ENCODE measurements around the gene EML6.

Gene EML6

DNA sequence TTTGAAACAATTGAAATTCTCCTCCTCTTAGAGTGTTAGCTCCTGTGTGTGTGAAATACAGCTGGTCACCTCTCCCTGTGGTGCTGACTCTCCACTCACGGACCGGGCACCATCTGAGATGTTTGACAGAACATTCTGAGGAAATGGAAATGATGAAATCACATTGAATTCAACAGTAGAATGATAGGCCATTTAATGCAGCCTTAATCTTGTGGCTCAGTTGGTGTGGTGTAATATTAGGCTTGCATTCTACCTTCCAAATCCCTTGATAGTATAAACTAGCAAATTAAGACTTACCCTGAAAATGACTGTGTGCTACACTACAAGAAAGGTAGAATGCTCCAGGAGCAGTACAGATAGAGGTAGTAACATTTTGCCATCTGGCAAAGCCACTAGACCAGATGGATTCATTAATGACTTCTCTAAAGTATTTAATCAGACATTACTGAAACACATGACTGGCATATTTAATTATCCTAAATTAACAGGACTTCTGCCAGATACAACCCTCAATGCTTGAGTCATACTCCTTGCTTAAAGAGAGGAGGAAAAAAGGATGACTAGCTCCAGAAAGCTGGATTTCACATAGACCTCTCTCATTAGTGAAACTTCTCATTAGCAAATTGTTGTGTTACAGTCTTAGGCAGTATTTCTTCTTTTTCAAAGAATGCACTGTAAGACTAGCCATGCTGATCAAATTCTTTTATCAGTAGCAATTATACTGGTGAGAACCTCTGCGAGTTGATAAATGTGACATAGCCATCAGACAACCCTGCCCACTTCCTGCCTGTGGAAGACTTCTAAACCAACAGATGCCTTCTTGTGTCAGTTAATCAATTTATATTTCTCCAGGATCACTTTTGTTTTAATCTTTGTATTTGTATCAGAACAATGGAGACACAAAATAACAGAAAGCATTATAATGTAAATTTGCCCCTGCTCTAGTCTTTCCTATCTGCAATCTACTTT lies 80.6 kb downstream of the EML6 start:
- Histone ChIP-seq H3K27me3 (ENCODE audit: insufficient read depth, low read length) (no peaks in the 10 kb centered on the region), H3K4me3 (ENCODE audit: low read length) (no peak overlapping the region), H3K36me3 (ENCODE audit: insufficient read depth, low read length) (no peaks in the 10 kb centered on the region), H3K9me3 (ENCODE audit: low read length) (no peaks in the 10 kb centered on the region), H3K4me1 (ENCODE audit: insufficient read depth, low read length) (peaks cover 19% of the 10 kb centered on the region), H2AFZ (ENCODE audit: low read depth, low read length) (no peak overlapping the region)

DNA sequence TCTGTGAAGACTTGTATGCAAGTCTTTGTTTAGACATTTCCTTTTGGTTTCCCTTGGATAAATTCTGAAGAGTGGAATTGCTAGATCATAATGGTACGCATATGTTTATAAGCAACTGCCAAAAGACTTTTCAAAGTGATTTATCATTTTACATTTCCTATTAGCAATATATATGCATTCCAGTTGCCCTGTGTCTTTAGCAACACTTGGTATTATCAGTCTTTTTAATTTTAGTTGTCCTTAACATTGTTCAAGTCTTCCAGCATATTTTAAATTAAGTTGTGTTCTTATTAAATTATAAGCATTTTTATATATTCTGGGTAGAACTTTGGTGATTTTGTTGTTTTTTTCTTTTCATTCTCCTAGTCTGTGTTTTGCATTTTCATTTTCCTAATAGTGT lies 81.8 kb downstream of the EML6 start:
- Histone ChIP-seq H2AFZ (ENCODE audit: low read depth, low read length) (no peak overlapping the region), H3K27me3 (ENCODE audit: insufficient read depth, low read length) (no peaks in the 10 kb centered on the region), H3K9me3 (ENCODE audit: low read length) (no peaks in the 10 kb centered on the region), H3K4me1 (ENCODE audit: insufficient read depth, low read length) (peaks cover 25% of the 10 kb centered on the region), H3K36me3 (ENCODE audit: insufficient read depth, low read length) (no peaks in the 10 kb centered on the region), H3K4me3 (ENCODE audit: low read length) (no peak overlapping the region)

DNA sequence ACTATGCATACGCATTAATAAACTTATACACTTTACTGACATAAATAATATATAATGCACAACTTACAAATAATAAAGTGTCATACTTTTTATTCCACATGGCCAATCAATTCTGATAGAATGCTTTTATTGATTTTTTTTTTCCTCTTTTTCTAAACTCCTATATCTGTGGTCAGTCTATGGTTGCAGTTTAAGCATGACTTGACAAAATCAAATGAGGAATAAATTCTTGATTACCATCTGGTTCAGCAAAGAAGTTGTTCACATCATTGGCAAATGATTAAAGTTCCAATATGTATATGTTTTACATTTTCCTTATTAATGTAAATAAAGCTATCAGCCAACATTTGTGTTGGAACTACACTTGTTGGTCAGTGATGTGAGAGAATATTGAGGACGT lies 83.5 kb downstream of the EML6 start:
- no peaks in the 10 kb centered on the region for H3K27me3 ChIP-seq (ENCODE audit: insufficient read depth, low read length)
- no peaks in the 10 kb centered on the region for H3K36me3 ChIP-seq (ENCODE audit: insufficient read depth, low read length)
- H3K9me3 ChIP-seq (ENCODE audit: low read length), result no peaks in the 10 kb centered on the region
- H2AFZ ChIP-seq (ENCODE audit: low read depth, low read length), result no peak overlapping the region
- H3K4me1 ChIP-seq (ENCODE audit: insufficient read depth, low read length), result peaks cover 20% of the 10 kb centered on the region
- H3K4me3 ChIP-seq (ENCODE audit: low read length), result no peak overlapping the region

DNA sequence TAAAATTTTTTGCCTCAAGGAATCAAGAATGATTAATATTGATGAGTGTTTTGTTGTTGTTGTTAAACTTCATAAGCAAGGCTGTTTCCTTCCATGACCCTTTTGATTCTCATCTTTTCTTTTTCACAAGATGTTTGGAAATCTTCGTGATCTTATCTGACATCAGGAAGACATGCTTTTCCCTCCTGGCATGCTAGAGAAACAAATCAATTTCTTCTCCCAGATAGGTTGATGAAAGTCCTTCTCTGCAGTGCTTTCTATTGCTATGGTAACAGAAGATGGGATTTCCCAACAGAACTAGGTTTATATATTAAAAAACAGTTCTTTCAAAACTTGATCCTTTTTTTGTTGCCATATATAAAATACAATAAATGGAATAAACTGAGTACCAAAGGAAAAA lies 85.2 kb downstream of the EML6 start:
- no peaks in the 10 kb centered on the region for H3K36me3 ChIP-seq (ENCODE audit: insufficient read depth, low read length)
- peaks cover 20% of the 10 kb centered on the region for H3K4me1 ChIP-seq (ENCODE audit: insufficient read depth, low read length)
- no peaks in the 10 kb centered on the region for H3K27me3 ChIP-seq (ENCODE audit: insufficient read depth, low read length)

DNA sequence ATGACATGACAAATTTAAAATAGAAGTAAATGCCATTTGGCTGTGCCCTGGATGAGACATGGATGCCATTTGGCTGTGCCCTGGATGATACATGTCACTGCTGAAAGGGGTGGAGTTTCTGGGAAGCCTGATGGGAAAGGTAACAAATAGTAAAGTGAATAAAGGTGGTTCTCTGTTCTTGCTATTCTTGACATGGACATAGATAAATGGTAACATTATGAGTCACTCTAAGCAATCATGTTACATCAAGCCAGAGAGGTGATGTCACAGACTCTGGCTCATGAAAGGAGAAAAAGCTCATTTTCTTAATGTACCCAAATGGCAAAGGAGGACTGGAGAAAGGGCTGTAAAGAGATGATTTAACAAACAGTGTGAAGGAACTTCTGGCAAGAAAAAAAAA lies 86.4 kb downstream of the EML6 start:
- Histone ChIP-seq H3K36me3 (ENCODE audit: insufficient read depth, low read length) (no peaks in the 10 kb centered on the region), H2AFZ (ENCODE audit: low read depth, low read length) (no peak overlapping the region), H3K4me3 (ENCODE audit: low read length) (no peak overlapping the region), H3K27me3 (ENCODE audit: insufficient read depth, low read length) (no peaks in the 10 kb centered on the region), H3K4me1 (ENCODE audit: insufficient read depth, low read length) (peaks cover 28% of the 10 kb centered on the region), H3K9me3 (ENCODE audit: low read length) (no peaks in the 10 kb centered on the region)

More for the DNA sequence above, 85.2 kb downstream of the EML6 start:
- Histone ChIP-seq H2AFZ (ENCODE audit: low read depth, low read length) (no peak overlapping the region), H3K9me3 (ENCODE audit: low read length) (no peaks in the 10 kb centered on the region), H3K4me3 (ENCODE audit: low read length) (no peak overlapping the region)

DNA sequence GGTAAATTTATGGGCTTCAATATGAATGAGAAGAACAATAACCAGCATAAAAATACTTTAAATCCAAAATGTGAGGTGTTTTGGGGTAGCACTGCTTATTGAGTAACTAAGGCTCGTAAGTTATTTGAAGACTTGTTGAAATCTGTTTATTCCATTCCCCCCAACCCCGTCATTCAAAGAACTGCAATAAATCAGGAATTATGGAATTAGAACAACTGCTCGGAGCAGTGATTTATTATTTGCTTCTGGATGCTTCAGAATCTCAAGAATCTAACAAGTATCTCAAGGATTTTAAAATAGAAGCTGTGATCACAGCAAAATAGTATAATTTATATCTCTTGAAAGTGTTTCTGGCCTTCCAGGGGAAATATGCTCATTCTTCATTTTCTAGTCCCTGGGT lies 86.8 kb downstream of the EML6 start:
- Histone ChIP-seq H3K9me3 (ENCODE audit: low read length) (no peaks in the 10 kb centered on the region), H3K27me3 (ENCODE audit: insufficient read depth, low read length) (no peaks in the 10 kb centered on the region), H3K36me3 (ENCODE audit: insufficient read depth, low read length) (no peaks in the 10 kb centered on the region), H3K4me1 (ENCODE audit: insufficient read depth, low read length) (peaks cover 32% of the 10 kb centered on the region), H2AFZ (ENCODE audit: low read depth, low read length) (no peak overlapping the region), H3K4me3 (ENCODE audit: low read length) (no peak overlapping the region)

DNA sequence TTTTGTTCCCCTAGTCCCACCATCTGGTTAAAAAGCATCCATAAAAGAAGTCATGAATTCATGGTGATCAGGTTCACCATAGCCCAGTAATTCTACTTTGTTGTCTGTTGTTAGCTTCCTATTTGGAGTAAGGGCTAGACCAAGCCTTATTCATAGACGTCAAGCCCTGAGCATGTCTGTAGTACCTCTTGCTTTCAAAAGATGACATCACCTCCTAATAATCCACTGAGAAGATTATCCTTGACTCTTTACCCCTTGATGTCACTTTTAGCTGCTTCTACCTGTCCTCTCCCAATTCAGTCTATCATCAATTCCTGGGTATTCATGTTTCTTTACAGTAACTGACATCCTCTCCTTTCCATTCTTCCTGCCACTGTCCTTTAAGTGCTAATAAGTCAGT lies 90.1 kb downstream of the EML6 start:
- H3K4me1 ChIP-seq (ENCODE audit: insufficient read depth, low read length), result peaks cover 29% of the 10 kb centered on the region
- no peaks in the 10 kb centered on the region for H3K36me3 ChIP-seq (ENCODE audit: insufficient read depth, low read length)
- no peaks in the 10 kb centered on the region for H3K9me3 ChIP-seq (ENCODE audit: low read length)
- no peak overlapping the region for H3K4me3 ChIP-seq (ENCODE audit: low read length)
- no peaks in the 10 kb centered on the region for H3K27me3 ChIP-seq (ENCODE audit: insufficient read depth, low read length)
- H2AFZ ChIP-seq (ENCODE audit: low read depth, low read length), result no peak overlapping the region

DNA sequence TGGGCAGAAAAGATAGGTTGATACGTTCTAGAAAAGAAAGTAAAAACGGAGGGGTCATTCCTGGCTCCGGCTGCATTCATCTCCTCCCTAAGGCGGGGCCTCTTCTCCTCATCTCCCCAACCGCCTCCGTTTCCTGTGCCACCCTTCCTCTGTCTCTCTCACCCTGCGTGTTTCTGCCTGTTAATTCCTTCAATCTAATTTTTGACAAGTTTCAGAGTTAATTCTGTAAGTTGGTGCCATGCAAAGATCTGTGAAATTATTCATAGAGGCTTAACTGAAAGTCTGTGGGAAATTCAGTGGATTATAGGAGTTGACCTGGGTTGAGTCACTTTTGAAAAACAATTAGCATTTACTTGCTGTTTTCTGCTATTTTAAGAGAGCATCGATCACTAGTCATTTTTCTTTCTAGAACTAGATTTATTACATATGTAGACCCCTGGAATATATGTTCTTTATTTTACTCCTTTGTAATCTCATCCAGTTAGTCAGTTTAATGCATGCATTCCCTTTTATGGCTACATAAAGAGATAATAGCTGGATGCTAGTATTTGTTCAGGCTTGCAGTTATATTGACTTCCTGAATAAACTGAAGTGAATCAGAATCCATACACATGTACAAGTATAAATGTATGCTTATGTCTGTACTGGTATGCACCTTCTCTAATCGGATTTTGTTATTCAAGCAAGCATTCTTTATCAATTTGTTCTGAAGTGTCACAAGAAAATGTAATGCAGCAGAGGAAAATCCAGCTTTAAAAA lies 91.1 kb downstream of the EML6 start:
- H3K9me3 ChIP-seq (ENCODE audit: low read length), result no peaks in the 10 kb centered on the region
- peak overlapping the region; percentile 43 for H2AFZ ChIP-seq (ENCODE audit: low read depth, low read length)
- no peak overlapping the region for H3K4me3 ChIP-seq (ENCODE audit: low read length)
- no peaks in the 10 kb centered on the region for H3K36me3 ChIP-seq (ENCODE audit: insufficient read depth, low read length)
- no peaks in the 10 kb centered on the region for H3K27me3 ChIP-seq (ENCODE audit: insufficient read depth, low read length)
- peaks cover 20% of the 10 kb centered on the region for H3K4me1 ChIP-seq (ENCODE audit: insufficient read depth, low read length)

DNA sequence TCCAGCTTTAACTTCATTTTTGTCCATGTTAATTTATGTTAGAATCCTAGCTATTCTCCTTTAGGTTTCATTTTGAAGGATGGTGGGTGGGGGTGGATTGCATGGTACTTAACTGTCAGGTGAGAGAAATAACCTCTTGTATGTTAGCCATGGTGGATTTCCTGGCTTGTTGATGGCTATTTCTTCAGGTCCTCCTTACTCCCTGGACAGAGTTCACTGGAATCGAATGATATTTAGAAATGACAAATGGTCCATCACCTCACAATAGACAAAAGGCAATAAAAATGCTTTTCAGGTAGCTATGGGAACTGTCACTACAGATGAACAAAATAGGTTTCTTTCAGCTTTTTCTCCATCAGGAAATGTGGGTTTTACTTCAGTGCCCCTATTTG lies 91.7 kb downstream of the EML6 start:
- no peaks in the 10 kb centered on the region for H3K27me3 ChIP-seq (ENCODE audit: insufficient read depth, low read length)
- no peaks in the 10 kb centered on the region for H3K36me3 ChIP-seq (ENCODE audit: insufficient read depth, low read length)
- H3K4me3 ChIP-seq (ENCODE audit: low read length), result no peak overlapping the region
- H3K9me3 ChIP-seq (ENCODE audit: low read length), result no peaks in the 10 kb centered on the region
- H2AFZ ChIP-seq (ENCODE audit: low read depth, low read length), result peak overlapping the region; percentile 24
- peaks cover 18% of the 10 kb centered on the region for H3K4me1 ChIP-seq (ENCODE audit: insufficient read depth, low read length)

DNA sequence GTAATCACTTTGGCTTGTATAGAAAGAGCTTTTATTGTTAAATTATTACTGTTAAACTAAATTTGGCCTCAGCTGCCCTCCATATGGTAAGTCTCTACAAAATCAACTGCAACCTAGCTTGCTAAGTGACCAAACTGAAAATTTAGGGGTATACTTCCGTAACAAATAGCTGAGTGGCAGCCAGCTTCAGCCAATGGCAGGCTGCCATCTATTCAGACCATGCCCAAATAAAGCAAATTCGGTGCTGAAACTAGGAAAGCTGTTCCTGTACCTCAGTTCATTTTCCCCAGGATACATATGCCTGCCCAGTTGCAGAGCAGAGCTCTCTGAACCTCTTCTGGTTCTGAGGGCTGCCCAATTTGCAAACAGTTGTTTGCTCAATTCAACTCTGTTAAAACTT lies 94.8 kb downstream of the EML6 start:
- peaks cover 18% of the 10 kb centered on the region for H3K4me1 ChIP-seq (ENCODE audit: insufficient read depth, low read length)
- no peaks in the 10 kb centered on the region for H3K27me3 ChIP-seq (ENCODE audit: insufficient read depth, low read length)
- H3K4me3 ChIP-seq (ENCODE audit: low read length), result no peak overlapping the region
- H2AFZ ChIP-seq (ENCODE audit: low read depth, low read length), result no peak overlapping the region
- no peaks in the 10 kb centered on the region for H3K36me3 ChIP-seq (ENCODE audit: insufficient read depth, low read length)
- no peaks in the 10 kb centered on the region for H3K9me3 ChIP-seq (ENCODE audit: low read length)

DNA sequence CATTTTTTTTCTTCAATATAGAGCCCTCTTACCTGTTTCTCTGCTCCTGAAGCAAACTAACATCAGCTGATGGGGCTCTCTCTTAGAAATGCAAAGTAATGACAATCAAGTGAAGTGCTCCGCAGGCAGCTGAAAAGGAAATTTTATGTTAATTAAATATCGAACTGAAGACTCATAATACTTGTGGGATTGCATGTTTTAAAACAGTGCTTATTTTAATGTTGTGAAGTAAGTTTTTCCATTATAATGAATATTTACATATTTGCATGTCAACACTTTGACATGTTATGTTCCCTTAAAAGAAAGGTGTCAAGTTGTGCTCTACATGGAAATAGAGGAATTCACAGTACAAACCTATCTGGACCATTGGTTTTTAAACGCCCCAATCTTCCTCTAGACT lies 97.1 kb downstream of the EML6 start:
- Histone ChIP-seq H3K4me1 (ENCODE audit: insufficient read depth, low read length) (peaks cover 3% of the 10 kb centered on the region), H3K27me3 (ENCODE audit: insufficient read depth, low read length) (no peaks in the 10 kb centered on the region), H3K9me3 (ENCODE audit: low read length) (no peaks in the 10 kb centered on the region), H2AFZ (ENCODE audit: low read depth, low read length) (no peak overlapping the region), H3K4me3 (ENCODE audit: low read length) (no peak overlapping the region), H3K36me3 (ENCODE audit: insufficient read depth, low read length) (no peaks in the 10 kb centered on the region)

DNA sequence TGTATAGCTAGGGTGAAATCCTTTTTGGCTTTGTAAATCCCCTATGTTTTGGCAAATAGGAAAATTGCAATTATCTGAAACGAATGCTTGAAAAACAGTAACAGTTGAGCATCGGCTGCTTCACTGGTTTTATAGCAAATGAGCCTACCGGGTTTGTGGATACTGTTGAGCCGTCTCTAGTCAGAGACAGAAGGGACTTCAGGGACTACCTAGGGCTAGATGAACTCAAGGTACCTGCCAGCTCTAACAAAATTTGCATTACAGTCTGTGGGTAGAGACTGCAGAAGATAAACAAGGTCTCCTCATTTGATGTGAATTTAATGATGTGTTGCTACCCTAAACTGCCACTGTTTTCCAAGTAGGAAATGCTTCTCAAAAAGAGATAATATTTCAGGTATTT lies 101.1 kb downstream of the EML6 start:
- Histone ChIP-seq H3K4me1 (ENCODE audit: insufficient read depth, low read length) (no peaks in the 10 kb centered on the region), H3K36me3 (ENCODE audit: insufficient read depth, low read length) (no peaks in the 10 kb centered on the region), H2AFZ (ENCODE audit: low read depth, low read length) (no peak overlapping the region), H3K9me3 (ENCODE audit: low read length) (no peaks in the 10 kb centered on the region), H3K27me3 (ENCODE audit: insufficient read depth, low read length) (no peaks in the 10 kb centered on the region), H3K4me3 (ENCODE audit: low read length) (no peak overlapping the region)

DNA sequence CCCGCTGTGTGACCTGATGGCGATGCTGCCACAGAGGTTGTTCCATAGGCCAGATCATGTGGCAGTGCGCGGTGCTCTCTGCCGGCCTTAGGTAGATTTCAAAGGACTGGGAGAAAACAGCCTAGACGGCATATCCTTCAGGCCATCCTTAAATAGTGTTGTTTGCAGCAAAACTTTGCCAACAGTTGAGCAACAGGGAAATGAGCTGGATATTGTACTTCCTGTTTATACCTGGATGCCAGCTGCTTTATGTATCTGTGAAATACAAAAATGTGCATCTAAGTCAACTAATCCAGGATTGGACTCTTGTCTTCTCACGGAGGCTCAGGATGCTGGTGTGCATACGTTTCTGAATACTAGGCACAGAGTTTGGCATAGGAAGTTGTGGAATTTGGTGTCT lies 107.1 kb downstream of the EML6 start:
- Histone ChIP-seq H3K27me3 (ENCODE audit: insufficient read depth, low read length) (no peaks in the 10 kb centered on the region), H3K36me3 (ENCODE audit: insufficient read depth, low read length) (no peaks in the 10 kb centered on the region), H3K9me3 (ENCODE audit: low read length) (no peaks in the 10 kb centered on the region), H3K4me3 (ENCODE audit: low read length) (no peak overlapping the region), H2AFZ (ENCODE audit: low read depth, low read length) (no peak overlapping the region), H3K4me1 (ENCODE audit: insufficient read depth, low read length) (peaks cover under 1% of the 10 kb centered on the region)

Measured in neuron (in vitro differentiated cells).